ENCODE data around the gene SERPINB6.

The SERPINB6 gene

GRCh38 chr6:2899596-2899995 lies 71.8 kb downstream of the SERPINB6 start:
- no peak for TF ChIP-seq CTCF (IDR thresholded peaks at IDR 0.05; ENCODE audit: control extremely low read depth, extremely low read depth, low read depth, missing control alignments)
- CTCF ChIA-PET: interaction anchor here (0.8 to 5.0 kb wide), 12 partner anchors 12 to 108 kb away, joined by 3 to 37 read pairs (median 4); no protein-coding TSS in a partner anchor
- DNase-seq (ENCODE audit: extremely low spot score): peak; percentile 42
- POLR2A ChIA-PET: interaction anchor here (0.8 to 5.2 kb wide), 7 partner anchors 23 to 164 kb away, joined by 3 to 88 read pairs (median 4); partner anchors contain the start of gene SERPINB1
